Measurements from ENCODE around the gene ENAM.
"Not testable (repeated sequence)": the region's sequence is repeated elsewhere in the genome, so short reads cannot be mapped to it uniquely, and the experiment has no call there.

ENAM gene

DNA sequence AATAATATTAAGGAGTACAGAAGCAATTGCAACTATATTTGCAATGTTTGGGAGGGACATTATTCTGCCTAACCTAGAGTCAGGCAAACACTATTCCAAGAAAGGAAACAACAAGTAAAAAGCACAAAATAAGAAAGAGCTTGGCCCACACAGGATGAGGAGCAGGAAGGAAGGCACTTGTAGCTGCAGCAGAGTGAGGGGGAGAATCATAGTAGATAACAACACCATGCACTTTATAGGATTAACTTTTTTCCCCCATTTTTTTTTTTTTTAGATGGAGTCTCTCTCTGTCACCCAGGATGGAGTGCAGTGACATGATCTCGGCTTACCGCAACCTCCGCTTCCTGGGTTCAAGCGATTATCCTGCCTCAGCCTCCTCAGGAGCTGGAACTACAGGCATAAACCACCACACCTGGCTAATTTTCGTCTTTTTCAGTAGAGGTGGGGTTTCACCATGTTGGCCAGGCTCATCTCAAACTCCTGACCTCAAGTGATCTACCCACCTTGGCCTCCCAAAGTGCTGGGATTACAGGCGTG is 48.1 kb downstream of the ENAM start:
- no peak for DNase-seq (ENCODE audit: extremely low spot score)
- TF ChIP-seq BHLHE40 (IDR thresholded peaks at IDR 0.05; ENCODE audit: borderline replicate concordance) (no peak), ELF4 (IDR thresholded peaks at IDR 0.05) (no peak), HDGF (IDR thresholded peaks at IDR 0.05; ENCODE audit: borderline replicate concordance) (no peak)
- ChIA-PET POLR2A (no interaction called here), CTCF (interaction anchor here (0.6 to 1.5 kb wide), 3 partner anchors 25 to 589 kb away, joined by 3 to 4 read pairs (median 3); no protein-coding TSS in a partner anchor)

DNA sequence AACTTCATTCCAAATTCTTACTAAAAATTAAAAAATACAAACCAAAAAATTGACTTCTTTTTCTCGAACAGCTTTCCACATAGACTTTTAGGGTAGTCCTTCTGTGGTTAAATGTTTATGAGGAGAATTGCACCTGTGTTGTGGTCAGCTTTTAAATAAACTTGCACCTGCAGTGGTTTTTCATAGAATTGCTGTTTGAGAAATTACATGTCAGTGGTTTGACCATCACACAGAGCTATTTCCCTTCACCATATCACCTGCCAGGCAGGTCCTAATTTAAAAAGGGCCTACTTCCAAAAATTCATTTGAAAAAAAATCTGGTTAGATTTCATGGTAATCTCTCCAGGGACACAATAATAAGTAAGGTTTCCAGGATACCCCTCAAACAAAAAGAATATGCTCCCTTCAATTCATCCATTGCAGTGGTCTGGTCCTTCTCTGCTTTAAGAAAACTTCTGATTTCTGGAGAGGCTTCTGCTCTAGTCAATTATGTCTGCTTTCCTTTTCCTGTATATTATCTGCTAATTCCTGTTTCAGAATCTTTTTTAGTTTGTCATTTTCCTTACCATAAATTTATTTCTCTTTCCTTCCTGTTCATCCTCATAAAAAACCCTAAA is 49.9 kb downstream of the ENAM start:
- POLR2A ChIA-PET = no interaction called here
- TF ChIP-seq ELF4 (IDR thresholded peaks at IDR 0.05) (no peak), FOXA1 (IDR thresholded peaks at IDR 0.05) (no peak), NFRKB (IDR thresholded peaks at IDR 0.05) (no peak), CTBP1 (IDR thresholded peaks at IDR 0.05; ENCODE audit: borderline replicate concordance) (no peak), FOXM1 (IDR thresholded peaks at IDR 0.05; ENCODE audit: borderline replicate concordance) (no peak), ARNT (IDR thresholded peaks at IDR 0.05) (no peak), L3MBTL2 (conservative IDR thresholded peaks at IDR 0.05) (no peak), TARDBP (IDR thresholded peaks at IDR 0.05) (no peak)
- no peak for DNase-seq (ENCODE audit: extremely low spot score)
- CTCF ChIA-PET = interaction anchor here (1.5 kb wide), 1 partner anchor 27 kb away, joined by 4 read pairs; no protein-coding TSS in a partner anchor

DNA sequence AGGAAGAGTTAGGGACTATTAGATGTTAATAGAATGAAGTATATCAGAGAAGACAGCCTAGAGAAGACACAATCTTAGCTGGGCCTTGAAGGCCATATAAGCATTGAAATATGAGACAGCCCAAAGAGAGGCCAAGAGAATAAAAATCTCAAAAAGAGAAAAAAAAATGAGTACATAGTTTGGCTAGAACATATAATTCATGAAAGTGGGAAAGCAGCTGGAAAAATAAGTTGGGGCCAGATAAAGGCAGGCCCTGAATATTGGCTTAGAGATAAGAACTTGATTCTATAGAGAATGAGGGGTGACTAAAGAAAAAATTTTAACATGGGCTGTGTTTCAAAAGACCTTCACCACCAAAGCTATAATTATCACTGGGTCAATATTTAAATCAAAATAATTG is 52.4 kb downstream of the ENAM start:
- TF ChIP-seq ARNT (IDR thresholded peaks at IDR 0.05) = no peak
- TF ChIP-seq, protein P1, sequence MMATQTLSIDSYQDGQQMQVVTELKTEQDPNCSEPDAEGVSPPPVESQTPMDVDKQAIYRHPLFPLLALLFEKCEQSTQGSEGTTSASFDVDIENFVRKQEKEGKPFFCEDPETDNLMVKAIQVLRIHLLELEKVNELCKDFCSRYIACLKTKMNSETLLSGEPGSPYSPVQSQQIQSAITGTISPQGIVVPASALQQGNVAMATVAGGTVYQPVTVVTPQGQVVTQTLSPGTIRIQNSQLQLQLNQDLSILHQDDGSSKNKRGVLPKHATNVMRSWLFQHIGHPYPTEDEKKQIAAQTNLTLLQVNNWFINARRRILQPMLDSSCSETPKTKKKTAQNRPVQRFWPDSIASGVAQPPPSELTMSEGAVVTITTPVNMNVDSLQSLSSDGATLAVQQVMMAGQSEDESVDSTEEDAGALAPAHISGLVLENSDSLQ (IDR thresholded peaks at IDR 0.05) = no peak
- POLR2A ChIA-PET = no interaction called here
- CTCF ChIA-PET = no interaction called here
- DNase-seq (ENCODE audit: extremely low spot score) = no peak

DNA sequence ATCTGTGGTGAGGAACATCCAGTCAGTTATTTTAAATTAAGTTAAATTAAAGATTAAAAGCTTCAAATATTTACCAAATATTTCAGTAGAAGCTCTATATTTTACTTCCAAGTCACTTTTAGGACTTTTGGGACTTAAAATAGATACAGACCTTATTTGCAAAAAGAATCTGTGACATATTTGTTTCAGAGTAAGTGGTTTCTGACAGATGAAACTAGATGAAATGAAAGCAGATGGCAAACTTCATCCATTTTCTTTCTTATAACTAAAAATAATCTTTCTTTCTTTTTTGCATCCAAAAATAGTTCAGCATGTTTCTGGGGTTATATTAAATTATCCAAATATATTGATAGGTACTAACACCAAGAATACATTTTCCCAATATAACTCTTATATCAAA is 53.2 kb downstream of the ENAM start:
- TF ChIP-seq FOXA1 (IDR thresholded peaks at IDR 0.05) = no peak
- ChIA-PET CTCF (no interaction called here), POLR2A (no interaction called here)
- DNase-seq (ENCODE audit: extremely low spot score) = no peak

DNA sequence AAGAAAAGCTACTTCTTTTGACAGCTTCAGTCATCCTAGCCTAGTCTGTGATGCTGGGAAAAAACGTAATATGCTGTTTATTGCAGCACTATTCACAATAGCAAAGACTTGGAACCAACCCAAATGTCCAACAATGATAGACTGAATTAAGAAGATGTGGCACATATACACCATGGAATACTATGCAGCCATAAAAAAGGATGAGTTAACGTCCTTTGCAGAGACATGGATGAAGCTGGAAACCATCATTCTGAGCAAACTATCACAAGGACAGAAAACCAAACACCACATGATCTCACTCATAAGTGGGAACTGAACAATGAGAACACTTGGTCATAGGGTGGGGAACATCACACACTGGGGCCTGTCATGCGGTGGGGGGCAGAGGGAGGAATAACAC is 53.6 kb downstream of the ENAM start:
- POLR2A ChIA-PET; DNase-seq (ENCODE audit: extremely low spot score); CTCF ChIA-PET: not testable (repeated sequence)

DNA sequence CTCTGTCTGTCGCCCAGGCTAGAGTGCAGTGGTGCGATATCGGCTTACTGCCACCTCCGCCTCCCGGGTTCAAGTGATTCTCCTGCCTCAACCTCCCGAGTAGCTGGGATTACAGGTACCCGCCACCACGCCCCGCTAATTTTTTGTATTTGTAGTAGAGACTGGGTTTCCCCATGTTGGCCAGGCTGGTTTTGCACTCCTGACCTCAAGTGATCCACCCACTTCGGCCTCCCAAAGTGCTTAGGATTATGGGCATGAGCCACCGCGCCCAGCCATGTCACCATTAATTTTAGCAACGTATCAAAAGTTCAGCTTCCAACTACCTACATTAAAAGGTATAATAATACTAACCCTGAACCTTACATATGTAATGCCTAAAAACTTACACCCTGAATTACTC is 58.8 kb downstream of the ENAM start:
- DNase-seq (ENCODE audit: extremely low spot score) = no peak
- ChIA-PET POLR2A (interaction anchor here (0.6 to 1.4 kb wide), 4 partner anchors 16 to 31 kb away, joined by 3 to 6 read pairs (median 4); no protein-coding TSS in a partner anchor), CTCF (interaction anchor here (0.6 to 1.0 kb wide), 2 partner anchors 14 to 31 kb away, joined by 3 to 4 read pairs; no protein-coding TSS in a partner anchor)
- no peak for TF ChIP-seq ELF4 (IDR thresholded peaks at IDR 0.05)
- TF ChIP-seq FOXK2 (IDR thresholded peaks at IDR 0.05) = no peak
- TF ChIP-seq, protein P1 (IDR thresholded peaks at IDR 0.05) = no peak
- TF ChIP-seq SUZ12 (IDR thresholded peaks at IDR 0.05) = no peak
- TF ChIP-seq ARNT (IDR thresholded peaks at IDR 0.05) = no peak
- TF ChIP-seq BHLHE40 (IDR thresholded peaks at IDR 0.05; ENCODE audit: borderline replicate concordance) = no peak
- TF ChIP-seq L3MBTL2 (conservative IDR thresholded peaks at IDR 0.05) = no peak
- TF ChIP-seq SP1 (IDR thresholded peaks at IDR 0.05) = no peak
- no peak for TF ChIP-seq FOXM1 (IDR thresholded peaks at IDR 0.05; ENCODE audit: borderline replicate concordance)

DNA sequence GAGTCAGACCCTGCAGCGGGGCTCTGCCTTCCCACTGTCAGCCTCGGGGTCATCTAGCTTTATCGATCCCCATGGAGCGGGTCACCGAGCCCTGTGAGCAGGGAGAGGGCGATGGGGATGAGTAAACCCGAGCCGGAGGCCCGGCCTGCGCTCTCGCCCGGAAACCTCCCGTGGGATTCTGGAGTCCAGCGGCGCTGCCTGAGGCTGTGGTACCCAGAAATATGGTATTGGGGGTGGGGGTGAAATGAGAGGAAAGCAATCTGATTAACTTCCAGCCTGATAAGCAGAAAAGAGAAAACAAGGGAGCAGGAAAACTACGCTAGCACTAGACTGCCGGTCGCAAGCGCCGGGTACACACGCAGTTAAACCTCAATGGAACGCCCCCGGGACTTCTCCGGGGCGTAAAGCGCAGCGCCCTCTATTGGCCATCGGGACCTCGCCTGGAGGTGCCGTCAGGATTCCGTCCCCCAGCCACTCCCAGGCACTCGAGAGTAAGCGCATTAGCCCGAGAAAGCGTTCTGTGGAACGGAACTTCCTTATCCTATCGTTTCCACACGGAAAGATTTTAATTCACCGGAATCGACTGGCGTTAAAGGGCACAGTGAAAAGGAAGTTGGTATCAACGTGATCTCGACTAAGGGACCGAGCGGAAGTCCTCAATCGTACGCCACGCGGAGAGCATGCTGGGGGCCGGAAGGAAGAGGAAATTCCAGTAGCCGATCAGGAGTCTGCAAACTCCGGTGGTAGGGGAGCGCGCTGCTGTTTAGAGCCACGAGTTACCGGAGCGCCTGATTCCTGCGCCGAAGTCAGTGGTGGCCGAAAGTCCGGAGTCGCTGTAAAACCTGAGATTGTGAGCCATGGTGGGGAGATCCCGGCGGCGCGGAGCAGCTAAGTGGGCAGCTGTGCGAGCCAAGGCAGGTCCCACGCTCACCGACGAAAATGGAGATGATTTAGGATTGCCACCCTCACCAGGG is 59.6 kb downstream of the ENAM start, which contains the start of gene UTP3:
Gene UTP3 (plus strand): TSS at position 712 of the 974 bp plus-strand sequence. CDS start 146 bp downstream, at position 858.
- TF ChIP-seq ZNF384 (IDR thresholded peaks at IDR 0.05) = peak; percentile 11; the same call in 1 of the 2 replicates
- no peak for TF ChIP-seq SP1 (IDR thresholded peaks at IDR 0.05)
- peak; percentile 76 for TF ChIP-seq FOXM1 (IDR thresholded peaks at IDR 0.05; ENCODE audit: borderline replicate concordance)
- TF ChIP-seq SUZ12 (IDR thresholded peaks at IDR 0.05) = no peak
- TF ChIP-seq L3MBTL2 (conservative IDR thresholded peaks at IDR 0.05) = peak; percentile 85
- TF ChIP-seq FOXK2 (IDR thresholded peaks at IDR 0.05) = no peak
- TF ChIP-seq ARNT (IDR thresholded peaks at IDR 0.05) = no peak
- TF ChIP-seq TARDBP (IDR thresholded peaks at IDR 0.05) = no peak
- TF ChIP-seq ELF4 (IDR thresholded peaks at IDR 0.05) = peak; percentile 73
- no peak for TF ChIP-seq NFRKB (IDR thresholded peaks at IDR 0.05)
- no peak for TF ChIP-seq HDGF (IDR thresholded peaks at IDR 0.05; ENCODE audit: borderline replicate concordance)
- no peak for TF ChIP-seq FOXA1 (IDR thresholded peaks at IDR 0.05)
- TF ChIP-seq BHLHE40 (IDR thresholded peaks at IDR 0.05; ENCODE audit: borderline replicate concordance) = no peak
- TF ChIP-seq LEF1 (IDR thresholded peaks at IDR 0.05; ENCODE audit: borderline replicate concordance) = no peak
- TF ChIP-seq, protein P1 (IDR thresholded peaks at IDR 0.05) = peak; percentile 67
- peak; percentile 98 for TF ChIP-seq CTBP1 (IDR thresholded peaks at IDR 0.05; ENCODE audit: borderline replicate concordance)
- POLR2A ChIA-PET = interaction anchor here (0.6 to 1.4 kb wide), 6 partner anchors 15 to 34 kb away, joined by 3 to 11 read pairs (median 4); partner anchors contain the start of gene RUFY3
- peak; percentile 88 for DNase-seq (ENCODE audit: extremely low spot score)
- CTCF ChIA-PET = interaction anchor here (0.6 to 1.0 kb wide), 2 partner anchors 14 to 32 kb away, joined by 3 to 4 read pairs; no protein-coding TSS in a partner anchor

All from HEK293T (cell line).